Measurements from ENCODE around the gene RDH13.
"Not testable (repeated sequence)": the region's sequence is repeated elsewhere in the genome, so short reads cannot be mapped to it uniquely, and the experiment has no call there.

DNA sequence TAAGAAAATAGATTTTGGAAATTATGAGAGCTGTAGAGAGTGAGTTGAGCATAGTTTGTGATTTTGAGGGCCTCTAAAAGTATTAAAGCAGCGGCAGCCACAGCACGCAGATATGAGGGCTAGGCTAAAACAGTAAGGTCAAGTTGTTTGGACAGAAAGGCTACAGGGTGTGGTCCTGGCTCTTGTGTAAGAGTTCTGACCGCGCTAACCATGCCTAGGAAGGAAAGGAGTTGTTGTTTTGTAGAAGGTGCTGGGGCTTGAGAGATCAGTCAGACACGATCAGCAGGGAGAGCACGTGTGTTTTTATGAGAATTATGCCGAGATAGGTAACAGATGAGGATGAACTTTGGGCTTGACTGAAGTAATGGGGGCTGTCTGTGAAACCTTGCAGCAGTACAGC, 54.2 kb downstream of the RDH13 start:
- not testable (repeated sequence) for TF ChIP-seq EZH2phosphoT487, EZH2 (IDR thresholded peaks at IDR 0.05)
- TF ChIP-seq, protein P1, sequence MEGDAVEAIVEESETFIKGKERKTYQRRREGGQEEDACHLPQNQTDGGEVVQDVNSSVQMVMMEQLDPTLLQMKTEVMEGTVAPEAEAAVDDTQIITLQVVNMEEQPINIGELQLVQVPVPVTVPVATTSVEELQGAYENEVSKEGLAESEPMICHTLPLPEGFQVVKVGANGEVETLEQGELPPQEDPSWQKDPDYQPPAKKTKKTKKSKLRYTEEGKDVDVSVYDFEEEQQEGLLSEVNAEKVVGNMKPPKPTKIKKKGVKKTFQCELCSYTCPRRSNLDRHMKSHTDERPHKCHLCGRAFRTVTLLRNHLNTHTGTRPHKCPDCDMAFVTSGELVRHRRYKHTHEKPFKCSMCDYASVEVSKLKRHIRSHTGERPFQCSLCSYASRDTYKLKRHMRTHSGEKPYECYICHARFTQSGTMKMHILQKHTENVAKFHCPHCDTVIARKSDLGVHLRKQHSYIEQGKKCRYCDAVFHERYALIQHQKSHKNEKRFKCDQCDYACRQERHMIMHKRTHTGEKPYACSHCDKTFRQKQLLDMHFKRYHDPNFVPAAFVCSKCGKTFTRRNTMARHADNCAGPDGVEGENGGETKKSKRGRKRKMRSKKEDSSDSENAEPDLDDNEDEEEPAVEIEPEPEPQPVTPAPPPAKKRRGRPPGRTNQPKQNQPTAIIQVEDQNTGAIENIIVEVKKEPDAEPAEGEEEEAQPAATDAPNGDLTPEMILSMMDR (IDR thresholded peaks at IDR 0.05): not testable (repeated sequence)

Measured in neural progenitor cell (in vitro differentiated cells).